GM12864 (cell line): ENCODE data around the gene HYOU1.
A peak's percentile ranks its signal among the peaks of the same experiment; 100 is the strongest.
"Not testable (repeated sequence)": the region's sequence is repeated elsewhere in the genome, so short reads cannot be mapped to it uniquely, and the experiment has no call there.

Source experiments
- DNase-seq: peaks from one replicate; pipeline ENCODE4 v3.0.0-alpha.2; 2011; ENCODE audit warnings: low read depth
- H3K4me3 ChIP-seq: 2 replicates; pipeline ENCODE4 v1.5.1; 2011; ENCODE audit warnings: mild to moderate bottlenecking, low read depth, low read length, control low read depth
- CTCF ChIP-seq: IDR thresholded peaks from 2 replicates; pipeline ENCODE4 v1.5.1; 2011; ENCODE audit warnings: low read depth, mild to moderate bottlenecking, moderate library complexity, low read length, control low read depth, inconsistent platforms; ENCODE audit errors: missing control alignments

The HYOU1 gene

GRCh38 chr11:119018074-119018938 is 38.7 kb downstream of the HYOU1 start, which contains the start of the genes RPS25 and TRAPPC4:
Gene RPS25 (minus strand): TSS chr11:119018343. CDS start chr11:119018284, 59 bp downstream.
Gene TRAPPC4 (plus strand): TSS chr11:119018766. CDS start chr11:119018796, 30 bp downstream.
- TF ChIP-seq CTCF, result no peak
- peak; percentile 91 for DNase-seq
- peak within 1 kb of the TSS; percentile 91 for H3K4me3 ChIP-seq

GRCh38 chr11:119017377-119017776 is 39.6 kb downstream of the HYOU1 start:
- H3K4me3 ChIP-seq, result peak overlapping the region; percentile 91
- not testable (repeated sequence) for DNase-seq

GRCh38 chr11:119016216-119017009 is 40.6 kb downstream of the HYOU1 start:
- no peak for TF ChIP-seq CTCF
- DNase-seq, result no peak
- peak overlapping the region; percentile 91 for H3K4me3 ChIP-seq

- no peak for DNase-seq
- TF ChIP-seq CTCF, result no peak
- H3K4me3 ChIP-seq, result no peak overlapping the region
Measured at GRCh38 chr11:119015054-119015611, 41.9 kb downstream of the HYOU1 start.

- DNase-seq, result no peak
- no peak overlapping the region for H3K4me3 ChIP-seq
- no peak for TF ChIP-seq CTCF
Measured at GRCh38 chr11:119014209-119014924, 42.6 kb downstream of the HYOU1 start.

GRCh38 chr11:119012629-119013170 is 44.3 kb downstream of the HYOU1 start:
- no peak overlapping the region for H3K4me3 ChIP-seq
- no peak for DNase-seq
- no peak for TF ChIP-seq CTCF
